ENCODE data around the gene TYMP.

Gene TYMP

DNA sequence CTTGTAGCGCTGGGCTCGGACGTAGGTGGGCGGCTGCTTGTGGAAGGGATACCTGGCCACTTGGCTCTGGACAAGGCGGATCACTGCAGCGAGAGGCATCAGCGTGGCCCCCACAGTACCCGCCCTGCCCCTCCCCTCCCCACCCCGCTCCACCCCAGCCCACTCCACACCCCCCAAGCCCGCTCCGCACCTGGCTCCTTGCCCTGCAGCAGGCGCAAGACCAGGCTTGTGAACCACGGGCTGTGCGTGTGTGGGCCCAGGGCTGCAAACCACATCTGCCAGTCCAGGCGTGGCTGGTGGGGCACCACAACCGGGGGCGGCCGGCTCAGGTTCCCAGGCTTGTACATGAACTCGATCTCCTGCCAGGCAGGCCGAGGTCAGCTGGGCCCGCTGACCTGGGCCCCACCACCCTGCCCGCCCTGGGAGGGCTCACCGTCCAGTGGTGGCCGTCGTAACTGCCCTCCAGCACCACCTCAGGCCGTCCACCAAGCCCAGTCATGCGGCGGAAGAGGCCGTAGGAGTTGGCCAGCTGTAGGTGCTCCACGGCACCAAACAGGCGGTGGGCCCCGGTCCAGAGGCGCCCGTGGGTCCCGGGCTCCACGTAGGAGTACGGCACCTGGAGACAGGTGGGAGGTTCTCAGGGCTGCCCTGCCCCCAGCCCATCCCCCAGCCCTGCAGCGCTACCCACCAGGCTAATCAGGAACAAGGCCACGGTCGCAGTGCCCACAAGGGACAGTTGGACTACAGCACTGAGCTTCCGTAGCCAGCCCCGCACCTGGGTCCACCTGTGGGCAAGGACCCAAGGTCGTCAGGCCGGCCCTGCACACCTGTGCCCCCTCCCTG, 25.2 kb downstream of the TYMP start:
- no peak for FAIRE-seq

DNA sequence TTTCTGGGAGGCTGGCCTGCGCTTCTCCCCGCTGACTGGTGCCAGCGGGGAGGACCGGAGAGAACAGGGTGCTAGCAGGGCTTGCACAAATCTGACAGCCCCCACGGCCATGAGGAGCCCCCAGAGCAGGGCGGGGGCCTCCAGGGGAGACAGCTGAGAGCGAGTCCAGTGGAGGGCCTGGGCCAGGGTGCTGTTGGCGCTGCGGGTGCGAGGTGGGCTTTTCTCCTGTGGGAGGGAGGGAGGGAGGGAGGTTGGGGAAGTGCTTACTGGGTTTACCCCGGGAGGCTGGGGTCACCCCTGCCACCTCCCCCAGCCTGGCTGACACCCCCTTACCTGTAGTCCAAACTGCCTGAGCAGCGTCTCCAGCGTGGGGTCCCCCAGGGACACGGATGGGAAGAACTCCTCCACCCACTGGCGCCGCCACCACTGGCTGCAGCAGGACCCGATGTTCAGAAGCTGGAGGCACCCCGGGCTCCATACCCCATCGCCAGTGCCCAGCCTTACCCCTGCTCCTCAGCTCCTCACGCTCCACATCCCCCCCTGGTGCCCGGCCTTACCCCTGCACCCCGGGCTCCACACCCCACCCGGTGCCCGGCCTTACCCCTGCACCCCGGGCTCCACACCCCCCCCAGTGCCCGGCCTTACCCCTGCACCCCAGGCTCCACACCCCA, 26.2 kb downstream of the TYMP start:
- no peak for FAIRE-seq

DNA sequence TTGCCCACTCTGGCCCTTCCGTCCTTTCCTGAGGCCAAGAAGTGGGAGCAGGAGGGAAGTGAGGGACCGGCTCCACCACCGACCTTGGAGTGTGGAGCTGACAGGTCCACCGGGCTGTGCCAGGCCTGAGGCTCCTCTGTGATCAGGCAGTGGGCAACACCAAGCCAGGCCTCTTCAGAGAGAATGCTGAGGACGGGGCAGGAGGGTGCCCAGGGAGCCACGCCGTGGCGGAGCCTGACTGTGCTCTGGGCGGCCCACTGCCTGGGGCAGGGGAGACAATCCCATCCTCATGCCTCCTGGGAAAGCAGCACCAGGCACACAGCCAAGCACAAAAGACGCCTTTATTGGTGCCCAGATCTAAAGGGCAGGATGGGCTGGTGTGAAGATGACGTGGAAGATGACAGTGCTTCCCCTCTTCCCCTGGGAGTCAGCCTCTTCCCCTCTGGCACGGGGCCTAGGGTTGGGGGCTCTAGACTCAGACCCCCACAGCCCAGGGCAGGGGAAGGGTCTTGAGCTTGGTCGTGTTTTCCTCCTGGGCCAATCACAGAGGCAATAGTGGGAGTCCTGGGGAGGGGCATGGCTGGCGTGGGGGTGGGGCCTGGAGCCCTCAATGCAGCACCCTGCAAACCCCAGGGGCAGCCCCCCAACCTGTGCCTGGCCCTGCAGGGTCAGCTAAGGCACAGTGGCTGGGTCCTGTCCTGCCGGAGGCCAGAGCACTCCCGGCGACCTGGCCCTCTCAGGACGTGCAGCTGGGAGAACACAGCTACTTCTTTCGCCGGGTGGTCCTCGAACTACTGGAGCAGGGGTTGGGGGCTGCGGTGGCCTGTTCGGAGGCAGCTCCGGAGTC, 27.0 kb downstream of the TYMP start:
- FAIRE-seq, result no peak

DNA sequence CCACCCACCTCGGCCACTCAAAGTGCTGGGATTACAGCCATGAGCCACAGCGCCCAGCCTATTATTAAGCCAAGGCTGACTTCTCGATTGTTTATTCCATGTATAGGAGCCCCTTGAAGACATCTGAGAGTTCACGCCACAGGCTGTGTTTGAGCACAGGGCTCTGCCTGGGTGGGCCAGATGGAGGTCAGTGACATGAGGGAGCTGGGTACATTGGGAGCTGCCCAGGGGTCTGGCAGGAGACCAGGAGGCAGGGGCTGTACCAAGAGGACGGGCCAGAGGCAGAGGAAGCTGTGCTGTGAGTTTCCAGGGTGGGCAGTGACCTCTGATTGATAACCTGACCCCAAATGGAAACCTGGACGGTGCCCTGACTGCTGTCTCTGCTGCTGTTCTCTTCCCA, 27.7 kb downstream of the TYMP start:
- FAIRE-seq, result no peak

DNA sequence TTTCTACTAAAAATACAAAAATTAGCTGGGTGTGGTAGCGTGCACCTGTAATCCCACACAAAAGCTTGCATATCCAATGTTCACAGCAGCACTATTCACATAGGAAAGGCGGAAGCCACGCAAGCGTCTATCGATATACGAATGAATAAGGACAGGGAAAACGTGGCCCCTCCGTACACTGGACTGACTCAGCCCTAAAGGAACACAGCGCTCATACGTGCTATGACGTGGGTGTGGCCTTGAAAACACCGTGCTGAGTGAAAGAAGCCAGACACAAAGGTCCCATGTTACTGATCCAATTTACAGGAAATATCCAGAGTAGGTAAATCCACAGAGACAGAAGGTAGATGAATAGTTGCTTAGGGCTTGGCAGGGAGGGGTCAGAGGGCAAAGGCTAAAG, 29.4 kb downstream of the TYMP start:
- FAIRE-seq, result no peak

DNA sequence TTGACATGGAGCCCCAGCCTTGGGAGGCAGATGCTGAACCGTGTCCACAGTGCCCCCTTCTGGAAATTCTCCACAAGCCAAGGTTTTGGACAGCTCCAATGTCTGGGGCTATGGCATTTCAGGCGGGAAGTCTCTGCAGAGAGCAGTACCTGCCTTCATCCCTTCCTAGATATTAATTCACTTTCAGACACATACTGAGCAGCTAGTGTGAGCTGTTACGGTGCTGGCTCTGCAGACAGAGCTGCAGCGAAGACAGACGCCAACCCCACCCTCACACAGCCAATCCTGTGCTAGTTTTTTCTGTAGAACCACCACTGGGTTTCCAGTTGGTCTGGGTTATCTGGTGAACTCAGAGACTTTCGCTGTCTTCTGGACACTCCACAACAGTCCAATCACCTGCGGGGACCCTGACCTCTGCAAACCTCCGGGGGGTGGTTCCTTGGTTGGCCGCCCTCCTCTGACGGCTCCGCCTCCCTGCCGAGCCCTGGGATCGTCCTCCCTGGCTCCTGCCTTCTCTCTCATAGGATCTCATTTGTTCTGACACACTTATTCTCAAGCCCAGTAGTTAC, 31.4 kb downstream of the TYMP start:
- no peak for FAIRE-seq

DNA sequence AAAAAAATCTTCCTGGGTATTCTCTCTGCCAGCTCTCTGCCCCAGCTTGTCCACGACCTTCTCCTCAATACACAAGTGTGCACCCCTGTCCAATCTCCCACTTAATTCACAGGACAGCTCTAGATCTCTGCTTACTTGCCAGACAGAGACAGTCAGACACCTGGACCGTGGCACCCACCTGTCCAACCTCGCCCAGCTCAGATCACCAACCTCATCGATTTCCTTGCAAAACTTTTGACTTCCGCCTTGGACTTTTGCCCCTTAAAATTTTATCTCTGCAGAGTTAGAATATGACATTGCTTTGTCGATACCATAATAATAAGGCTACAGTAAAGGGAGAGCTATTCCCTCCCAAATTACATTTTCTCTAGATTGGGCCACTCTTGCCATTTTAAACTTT, 32.7 kb downstream of the TYMP start:
- no peak for FAIRE-seq

DNA sequence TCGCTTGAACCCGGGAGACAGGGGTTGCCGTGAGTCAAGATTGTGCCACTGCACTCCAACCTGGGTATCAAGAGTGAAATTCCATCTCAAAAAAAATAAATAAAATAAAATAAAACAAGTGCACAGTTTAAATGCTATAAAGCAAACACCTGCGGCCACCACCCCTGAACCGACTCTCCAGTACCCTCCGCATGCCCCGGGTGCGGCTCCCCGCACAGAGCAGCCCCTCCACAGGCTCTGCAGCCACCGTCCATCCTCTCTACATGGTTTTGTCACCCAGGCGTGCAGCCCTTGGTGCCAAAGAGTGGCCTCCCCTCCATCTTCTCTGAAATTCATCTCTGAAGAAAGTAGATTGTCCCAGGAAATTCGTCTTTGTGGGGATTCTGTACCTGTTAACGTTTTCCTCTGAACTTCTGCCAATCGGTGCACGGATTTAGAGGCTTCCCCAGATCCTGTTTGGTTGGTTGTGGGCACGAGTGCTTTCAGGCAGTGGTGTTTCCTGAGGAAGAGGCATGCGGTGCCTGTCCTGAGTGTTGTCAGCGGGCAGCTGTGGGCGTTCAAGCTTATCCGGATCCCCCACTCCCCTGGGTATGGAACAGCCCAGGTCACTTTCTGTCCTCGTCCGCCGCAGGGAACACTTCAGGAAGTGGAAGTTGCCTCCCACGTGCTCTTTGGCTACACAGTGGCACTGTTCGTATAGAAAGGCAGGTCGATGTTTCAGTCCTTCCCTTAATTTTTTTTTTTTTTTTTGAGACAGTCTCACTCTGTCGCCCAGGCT, 39.1 kb downstream of the TYMP start:
- no peak for FAIRE-seq

DNA sequence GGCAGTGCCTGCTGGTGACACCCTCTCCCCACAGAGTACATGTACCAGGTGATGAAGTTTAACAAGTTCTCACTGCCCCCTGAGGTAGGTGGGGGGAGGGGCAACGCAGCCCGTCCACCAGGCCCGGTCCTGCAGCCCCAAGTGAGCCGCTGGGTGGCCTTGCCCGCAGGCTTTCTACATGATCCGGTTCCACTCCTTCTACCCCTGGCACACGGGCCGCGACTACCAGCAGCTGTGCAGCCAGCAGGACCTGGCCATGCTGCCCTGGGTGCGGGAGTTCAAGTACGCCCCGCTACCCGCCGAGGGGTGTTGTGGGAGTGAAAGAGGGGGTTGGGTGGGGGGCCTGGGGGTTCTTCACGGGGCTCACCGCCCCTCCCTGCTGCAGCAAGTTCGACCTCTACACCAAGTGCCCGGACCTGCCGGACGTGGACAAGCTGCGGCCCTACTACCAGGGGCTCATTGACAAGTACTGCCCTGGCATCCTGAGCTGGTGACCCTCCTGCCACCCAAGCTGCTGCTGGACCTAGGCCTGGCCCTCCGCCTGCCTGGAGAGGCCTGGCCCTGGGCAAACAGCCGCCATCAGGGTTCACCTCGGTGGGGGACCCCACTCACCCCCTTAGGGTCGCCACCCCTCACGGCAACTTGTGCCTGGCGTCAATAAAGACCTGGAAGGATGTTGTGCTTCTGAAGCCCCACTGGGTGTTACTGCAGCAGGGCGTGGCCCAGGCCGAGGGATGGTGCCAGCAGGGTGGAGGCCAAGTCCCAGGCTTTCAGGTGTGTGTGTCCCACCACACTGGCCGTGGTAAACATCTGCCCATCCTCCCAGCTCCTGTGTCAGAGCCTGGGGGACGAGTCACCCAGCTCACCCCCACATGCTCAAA, 40.2 kb downstream of the TYMP start:
- no peak for FAIRE-seq

DNA sequence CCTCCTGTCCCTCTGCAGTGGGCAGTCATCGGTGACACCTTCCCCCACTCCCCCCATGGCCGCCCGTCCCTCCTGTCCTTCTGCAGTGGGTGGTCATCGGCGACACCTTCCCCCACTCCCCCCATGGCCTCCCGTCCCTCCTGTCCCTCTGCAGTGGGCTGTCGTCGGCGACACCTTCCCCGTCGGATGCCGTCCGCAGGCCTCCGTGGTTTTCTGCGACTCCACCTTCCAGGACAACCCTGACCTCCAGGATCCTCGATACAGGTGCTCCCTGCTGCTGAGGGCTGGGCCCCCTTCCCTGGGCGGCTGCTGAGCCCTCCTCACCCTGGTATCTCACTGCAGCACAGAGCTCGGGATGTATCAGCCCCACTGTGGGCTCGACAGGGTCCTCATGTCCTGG, 40.9 kb downstream of the TYMP start:
- FAIRE-seq, result no peak

DNA sequence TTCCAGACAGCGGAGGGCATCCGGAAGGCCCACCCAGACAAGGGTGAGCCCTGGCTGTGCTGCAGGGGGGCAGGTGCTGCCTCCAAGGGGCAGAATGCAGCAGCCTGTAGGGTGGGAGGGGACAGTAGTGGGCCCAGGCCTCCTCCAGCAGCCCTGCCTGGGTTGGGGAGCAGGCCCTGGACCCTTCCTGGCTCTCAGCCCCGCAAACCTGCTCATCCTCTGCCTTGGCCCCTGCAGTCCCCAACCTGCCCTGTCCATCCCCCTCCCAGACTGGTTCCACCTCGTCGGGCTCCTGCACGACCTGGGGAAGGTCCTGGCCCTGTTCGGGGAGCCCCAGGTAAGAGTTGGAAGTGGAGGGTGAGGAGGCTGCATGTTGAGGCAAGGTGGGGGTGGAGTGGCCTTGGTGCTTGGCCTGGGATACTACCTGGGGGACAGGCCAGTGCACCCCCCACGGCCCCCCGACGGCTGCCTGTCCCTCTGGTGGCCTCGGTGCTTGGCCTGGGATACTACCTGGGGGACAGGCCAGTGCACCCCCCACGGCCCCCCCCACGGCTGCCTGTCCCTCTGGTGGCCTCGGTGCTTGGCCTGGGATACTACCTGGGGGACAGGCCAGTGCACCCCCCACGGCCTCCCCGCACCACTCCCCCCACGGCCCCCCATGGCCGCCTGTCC, 41.7 kb downstream of the TYMP start:
- no peak for FAIRE-seq

DNA sequence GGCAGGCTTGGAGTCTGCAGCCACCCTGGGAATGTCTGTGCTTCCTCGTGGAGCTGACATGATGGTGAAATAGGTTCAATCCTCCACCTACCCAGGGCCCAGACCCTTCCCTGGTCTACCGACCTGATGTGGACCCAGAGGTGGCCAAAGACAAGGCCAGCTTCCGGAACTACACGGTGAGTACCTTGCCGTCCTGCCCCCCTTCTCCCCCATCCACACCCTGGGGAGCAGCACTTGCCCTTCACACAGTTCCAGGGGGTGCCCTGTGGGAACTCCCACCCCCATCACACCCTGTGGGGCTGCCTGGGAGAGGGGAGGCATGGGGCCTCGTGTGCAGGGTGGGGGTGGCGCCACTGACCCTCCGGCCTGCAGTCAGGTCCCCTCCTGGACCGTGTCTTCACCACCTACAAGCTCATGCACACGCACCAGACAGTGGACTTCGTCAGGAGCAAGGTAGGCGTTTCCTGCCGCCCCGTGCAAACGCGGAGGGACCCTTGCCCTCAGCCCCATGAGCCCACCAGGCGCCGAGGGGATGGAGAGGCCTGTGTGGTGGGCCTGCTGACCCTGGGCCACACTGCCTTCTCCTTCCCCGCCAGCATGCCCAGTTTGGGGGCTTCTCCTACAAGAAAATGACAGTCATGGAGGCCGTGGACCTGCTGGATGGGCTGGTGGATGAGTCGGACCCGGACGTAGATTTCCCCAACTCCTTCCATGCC, 42.4 kb downstream of the TYMP start:
- no peak for FAIRE-seq

DNA sequence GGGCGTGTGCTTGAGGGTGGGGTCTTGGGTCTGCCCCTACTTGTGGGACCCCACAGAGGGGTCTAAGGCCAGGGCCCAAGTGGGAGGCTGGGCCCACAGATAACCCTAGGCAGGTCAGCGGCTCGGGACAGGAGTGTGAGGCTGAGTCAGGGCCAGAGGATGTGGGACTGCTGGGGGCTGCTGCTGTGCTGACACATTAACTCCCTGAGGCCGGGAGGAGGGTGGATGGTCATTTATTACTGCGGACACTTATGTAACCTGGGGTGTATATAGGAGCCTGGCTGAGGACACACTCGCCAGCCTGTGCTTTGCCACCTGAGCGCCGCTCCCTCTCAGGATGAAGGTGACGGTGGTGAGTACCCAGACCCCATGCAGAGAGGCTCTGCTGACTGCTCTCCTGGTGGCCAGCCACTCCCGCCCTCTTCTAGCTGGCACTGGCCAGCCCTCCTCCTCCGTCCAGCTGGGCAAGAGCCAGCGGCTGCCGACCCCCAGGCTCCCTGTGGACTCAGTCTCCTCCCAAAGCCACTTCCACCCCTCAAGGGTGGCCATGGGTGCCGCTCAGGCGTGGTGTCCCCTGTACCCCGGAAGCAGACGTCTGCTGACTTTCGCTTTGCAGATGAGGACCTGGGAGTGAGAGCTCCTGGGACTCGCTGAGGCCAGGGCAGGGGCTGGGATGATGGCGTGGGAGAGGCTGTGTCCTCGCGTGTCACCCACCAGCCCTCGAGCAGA, 43.1 kb downstream of the TYMP start, which contains the start of gene MIOX:
Gene MIOX (plus strand): TSS at position 299 of the 729 bp plus-strand sequence. CDS start 39 bp downstream, at position 338.
- no peak for FAIRE-seq

DNA sequence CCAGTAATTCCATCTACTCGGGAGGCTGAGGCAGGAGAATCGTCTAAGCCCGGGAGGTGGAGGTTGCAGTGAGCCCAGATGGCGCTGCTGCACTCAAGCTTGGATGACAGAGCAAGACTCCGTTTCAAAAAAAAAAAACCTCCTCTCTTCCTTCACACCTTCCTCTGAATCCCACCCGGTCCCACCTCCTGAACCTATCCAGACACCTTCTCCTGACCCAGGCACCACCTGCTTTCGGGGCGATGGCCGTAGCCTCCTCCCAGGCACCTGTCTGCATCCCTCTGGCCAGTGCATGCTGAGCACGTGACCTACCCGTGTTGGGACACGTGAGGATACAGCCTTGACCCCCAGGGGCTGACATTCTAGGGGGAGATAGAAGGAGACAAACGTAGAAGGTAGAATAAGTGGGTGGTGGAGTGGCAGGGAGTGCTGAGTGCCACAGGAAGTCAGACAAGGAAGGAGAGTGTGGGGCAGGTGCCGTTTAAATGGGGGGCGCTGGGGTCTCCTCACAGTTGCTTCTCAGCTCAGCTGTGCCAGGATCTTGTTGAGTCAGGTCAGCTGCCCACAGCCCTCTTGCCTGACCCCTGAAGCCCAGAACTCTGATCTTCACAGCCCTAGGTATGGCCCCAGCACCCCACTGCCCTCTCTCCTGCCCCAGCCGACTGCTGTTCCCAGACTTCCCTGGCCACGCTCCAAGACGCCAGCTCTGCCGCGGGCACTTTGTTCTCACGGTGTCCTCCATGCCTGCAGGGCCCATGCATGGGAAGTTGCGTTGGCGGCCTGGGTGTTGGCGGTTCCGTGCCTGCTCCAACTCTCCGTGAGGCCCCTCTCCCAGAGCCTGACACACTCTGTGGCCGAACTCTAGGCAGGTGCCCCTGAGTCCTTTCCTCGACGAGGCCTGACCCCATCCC, 44.3 kb downstream of the TYMP start:
- no peak for FAIRE-seq

DNA sequence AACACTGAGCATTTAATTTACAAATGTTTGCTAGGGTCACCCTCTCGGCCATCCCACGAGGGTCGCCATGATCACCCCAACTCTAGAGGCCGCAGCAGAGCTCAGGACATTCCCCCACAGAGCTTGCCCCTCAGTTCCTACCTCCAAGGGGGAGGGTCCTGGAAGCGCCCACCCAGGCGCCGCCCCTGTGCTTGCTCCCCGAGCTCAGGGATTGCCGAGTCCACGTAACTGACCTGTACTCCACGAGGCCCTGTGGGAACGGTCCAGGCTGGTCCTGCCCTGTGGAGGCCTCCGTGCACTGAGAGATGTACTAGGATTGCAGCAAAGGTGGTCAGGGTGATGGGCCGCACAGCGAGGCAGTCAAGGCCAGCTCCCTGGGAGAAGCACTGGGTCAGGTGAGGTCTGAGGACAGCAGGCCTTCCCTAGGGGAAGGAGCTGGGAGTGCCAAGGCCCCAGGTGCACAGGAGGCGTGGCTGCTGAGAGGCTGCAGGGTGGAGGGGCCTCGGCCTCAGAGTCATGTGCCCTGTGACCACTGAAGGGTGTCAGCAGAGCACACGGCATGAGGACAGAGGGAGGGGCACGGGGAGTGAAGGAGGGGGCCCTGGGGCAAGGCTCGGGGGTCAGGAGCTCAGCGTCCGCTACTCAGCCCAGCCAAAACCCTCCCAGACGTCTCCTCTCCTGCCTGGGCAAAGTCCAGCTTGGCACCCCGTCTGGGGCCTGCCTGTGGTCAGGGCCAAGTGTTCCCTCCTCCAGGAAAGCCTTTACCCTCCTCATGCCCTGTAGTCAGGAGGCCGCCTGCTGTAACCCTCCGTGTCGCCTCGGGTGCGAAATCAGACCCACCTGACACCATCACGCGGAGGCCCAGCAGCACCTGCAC, 45.6 kb downstream of the TYMP start:
- no peak for FAIRE-seq

DNA sequence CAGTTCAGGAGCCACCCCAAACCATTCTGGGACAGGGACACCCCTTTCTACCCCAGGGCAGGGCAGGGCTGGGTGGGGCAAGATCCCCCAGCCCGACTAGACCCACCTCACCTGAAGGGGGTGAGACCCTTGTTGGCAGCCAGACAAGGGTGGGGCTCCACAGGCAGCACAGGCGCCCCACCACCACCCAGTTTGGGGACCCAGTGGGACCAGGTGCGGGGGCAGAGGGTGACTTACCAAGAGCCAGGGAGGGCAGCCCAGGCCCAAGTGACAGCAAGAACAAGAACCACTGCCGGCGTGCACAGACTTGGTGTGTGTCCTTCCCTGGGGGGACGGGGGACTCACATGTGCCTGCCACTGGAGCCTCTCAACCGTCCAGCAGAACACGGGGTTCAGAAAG, 46.3 kb downstream of the TYMP start:
- FAIRE-seq, result no peak

DNA sequence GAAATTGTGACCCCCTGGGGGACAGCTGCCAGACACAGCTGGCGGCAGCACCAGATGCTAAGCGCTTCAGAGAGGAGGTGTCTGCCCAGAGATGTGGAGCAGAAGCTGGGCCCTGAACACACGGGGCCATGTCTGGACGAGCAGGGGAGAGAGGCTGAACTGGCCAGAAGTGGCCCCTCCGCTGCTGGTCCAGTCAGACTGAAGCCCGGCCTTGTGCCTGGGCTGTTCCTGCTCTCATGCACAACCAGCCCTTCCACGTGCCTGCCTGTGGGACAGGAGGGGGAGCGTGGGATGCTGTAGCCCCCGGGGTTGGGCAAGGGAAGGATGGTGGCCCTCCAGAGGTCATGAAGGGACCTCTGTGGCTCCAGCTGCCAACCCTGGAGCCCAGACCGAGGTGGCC, 46.7 kb downstream of the TYMP start:
- no peak for FAIRE-seq

Measured in endometrium (tissue), 2 donors.